Inflammatory macrophage treated with lipopolysaccharide for 4 hours (primary cell): ENCODE data around the gene ATPAF1.

Experiments
- DNase-seq: peaks from one replicate; pipeline ENCODE4 v3.0.0-alpha.2; 2020

ATPAF1 gene

GRCh38 chr1:46646844-46647243, 21.3 kb downstream of the ATPAF1 start:
- DNase-seq, result no peak

GRCh38 chr1:46646331-46646730, 21.8 kb downstream of the ATPAF1 start:
- DNase-seq, result no peak

DNA sequence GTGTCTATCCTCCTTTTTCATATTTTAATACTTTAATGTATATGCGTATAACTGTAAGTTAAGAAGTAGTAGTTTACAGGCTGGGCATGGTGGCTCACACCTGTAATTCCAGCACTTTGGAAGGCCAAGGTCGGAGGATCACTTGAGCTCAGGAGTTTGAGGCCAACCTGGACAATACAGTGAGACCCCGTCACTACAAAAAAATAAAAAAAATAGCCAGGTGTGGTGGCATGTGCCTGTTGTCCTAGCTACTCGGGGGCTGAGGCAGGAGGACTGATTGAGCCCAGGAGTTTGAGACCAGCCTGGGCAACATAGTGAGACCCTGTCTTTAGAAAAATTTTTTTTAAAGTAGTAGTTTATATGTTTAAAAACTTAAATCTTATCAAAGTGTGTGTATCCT, 22.3 kb downstream of the ATPAF1 start:
- DNase-seq, result no peak

- no peak for DNase-seq
These were observed 24.8 kb downstream of the ATPAF1 start for GRCh38 chr1:46643368-46643775.

DNA sequence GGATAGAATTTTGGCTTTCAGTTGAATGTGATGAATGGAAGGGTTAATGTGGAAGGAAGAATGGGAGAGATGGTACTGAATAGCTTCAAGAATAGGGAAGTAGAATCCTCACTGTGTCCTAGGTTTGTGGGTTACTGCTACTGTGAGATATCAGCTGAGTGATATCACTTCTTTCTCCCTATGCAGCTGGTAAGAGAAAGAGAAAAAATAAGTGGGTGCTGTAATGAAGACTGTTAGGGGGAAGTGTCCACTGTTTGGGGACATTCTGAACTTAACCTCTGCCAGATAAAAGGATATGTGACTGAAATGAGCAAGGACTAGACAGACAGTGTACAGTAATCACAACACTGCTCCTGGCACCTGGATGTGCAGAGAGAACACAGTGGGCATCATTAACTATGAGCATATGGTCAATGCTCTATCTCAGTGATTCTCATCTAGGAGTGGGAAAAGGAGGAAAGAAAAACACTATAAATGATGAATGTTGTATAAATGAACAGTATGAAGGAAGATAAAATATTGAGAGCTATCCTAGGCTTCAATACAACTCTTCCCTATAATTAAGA, 26.0 kb downstream of the ATPAF1 start:
- peak; percentile 8 for DNase-seq

DNA sequence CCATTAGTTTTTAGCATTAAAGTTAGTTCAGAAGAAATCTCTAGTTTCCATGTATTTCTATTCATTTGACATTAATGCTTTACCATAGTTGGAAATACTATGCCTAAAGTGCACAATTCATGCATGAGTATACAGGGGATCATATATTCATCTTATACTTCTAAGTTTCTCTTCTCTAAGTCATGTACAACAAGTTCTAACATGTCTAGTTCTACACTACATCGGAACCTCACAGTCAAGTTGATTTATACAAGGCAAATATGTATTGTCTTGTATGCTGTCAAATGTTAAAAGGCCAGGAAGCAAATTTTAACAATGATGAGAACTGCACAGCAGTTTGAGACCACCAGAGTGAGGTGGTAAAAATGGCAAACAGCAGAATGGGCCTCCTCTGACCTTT, 28.6 kb downstream of the ATPAF1 start:
- DNase-seq, result no peak

DNA sequence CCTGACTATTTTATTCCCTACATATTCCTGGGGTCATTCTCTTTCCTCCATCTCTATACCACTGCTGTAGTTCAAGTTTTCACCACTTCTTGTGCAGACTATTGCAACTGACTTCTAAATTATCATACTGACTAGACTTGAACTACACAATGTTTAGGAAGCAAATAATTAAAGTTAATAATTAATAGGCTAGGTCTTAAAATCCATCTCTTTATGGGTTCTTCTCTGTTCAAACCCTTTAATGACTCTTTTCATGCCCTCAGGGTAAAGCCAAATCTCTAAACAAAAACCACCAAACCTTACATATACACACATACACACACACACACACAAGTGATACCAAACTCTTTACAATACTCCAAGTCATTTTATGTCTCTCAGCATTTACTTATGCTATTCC, 29.2 kb downstream of the ATPAF1 start:
- no peak for DNase-seq

- DNase-seq, result no peak
These were observed 30.6 kb downstream of the ATPAF1 start for GRCh38 chr1:46637444-46638083.

DNA sequence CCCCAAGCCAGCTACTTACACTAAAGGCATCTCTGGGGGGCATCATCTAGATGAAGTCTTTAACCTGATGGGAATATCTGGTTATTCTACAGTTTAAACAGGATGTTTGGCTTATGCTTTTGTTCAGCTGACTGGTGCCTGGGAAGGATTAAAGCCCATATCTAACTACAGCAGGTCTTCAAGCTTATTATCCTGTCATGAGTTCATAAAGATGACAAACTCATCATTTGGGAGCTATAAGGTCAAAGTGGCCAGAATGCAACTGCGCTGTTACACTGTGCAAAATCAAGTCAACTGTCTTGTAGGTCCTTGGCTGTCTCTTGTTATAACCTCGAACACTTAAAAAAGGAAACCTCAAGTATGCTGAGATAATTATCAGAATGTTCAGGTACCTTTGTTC, 33.0 kb downstream of the ATPAF1 start:
- no peak for DNase-seq

DNA sequence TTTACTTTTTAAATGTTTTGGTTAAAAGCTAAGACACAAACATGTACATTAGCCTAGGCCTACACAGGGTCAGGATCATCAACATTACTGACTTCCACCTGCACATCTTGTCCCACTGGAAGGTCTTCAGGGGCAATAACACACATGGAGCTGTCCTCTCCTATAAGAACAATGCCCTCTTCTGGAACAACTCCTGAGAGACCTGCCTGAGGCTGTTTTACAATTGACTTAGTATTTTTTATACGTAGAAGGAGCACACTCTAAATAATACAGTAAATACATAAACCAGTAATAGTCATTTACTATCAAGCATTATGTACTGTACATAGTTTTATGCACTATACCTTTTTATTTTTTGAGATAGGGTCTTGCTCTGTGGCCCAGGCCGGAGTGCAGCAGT, 37.4 kb downstream of the ATPAF1 start:
- no peak for DNase-seq

DNA sequence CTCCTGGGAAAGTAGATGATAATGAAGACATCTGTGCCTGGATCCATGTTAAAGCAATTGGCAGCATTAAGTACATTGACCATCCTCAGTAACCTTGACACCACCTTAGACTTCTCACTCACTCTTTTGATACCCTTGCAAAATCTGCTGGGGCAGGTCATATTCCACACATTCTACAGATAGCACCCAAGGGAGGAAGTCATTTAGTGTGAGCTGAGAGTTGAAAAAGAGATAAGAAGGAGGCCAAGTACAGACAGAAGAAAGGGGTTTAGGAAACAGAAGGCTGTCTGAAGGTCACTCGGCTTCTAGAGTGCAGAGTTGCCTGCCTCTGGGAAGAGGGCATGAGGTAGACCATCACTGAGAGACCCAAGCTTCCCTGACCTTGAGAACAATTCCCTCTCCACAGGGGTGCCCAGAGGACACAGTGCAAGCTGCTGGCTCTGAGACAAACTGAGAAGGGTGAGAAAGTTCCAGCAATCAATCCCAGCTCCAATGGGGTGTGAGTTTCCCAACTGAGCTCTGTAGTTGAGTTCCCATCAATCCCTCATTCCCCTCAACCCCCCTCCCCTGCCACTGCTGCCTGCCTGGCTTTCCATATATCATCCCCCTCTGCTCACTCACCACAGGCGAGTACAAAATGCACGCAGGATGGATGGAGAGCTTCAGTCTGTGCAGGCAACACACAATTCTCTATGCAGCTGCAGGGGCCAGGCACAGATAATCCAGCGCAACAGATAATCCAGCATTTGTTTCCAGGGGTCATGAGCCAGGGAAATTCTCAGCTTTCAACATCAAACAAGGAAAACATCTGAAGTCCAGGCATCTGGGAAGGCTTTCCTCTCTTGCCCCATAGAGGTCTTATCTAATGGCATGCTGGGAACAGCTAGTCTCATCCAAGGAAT, 44.2 kb downstream of the ATPAF1 start:
- no peak for DNase-seq

DNA sequence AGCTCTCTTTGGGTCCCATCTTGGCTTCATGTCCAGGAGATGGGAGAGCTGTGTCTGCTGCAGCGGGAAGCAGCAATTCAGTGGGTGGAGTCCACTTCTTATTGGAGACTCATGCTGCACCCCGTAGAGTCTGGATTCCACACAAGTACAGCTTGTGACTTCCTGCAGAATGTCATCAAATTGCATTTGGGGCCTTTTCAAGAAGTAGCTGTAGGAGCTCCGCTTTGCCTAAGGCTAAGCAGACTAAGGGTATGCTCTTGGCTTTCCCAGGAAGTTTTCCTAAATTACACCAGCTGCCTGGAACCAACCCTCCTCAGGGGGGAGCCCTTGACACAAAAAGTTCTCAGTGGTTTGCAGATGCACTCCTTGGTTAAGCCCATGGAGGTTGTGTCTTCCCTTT, 45.8 kb downstream of the ATPAF1 start:
- peak; percentile 45 for DNase-seq

GRCh38 chr1:46621930-46622329, 46.2 kb downstream of the ATPAF1 start:
- no peak for DNase-seq

DNA sequence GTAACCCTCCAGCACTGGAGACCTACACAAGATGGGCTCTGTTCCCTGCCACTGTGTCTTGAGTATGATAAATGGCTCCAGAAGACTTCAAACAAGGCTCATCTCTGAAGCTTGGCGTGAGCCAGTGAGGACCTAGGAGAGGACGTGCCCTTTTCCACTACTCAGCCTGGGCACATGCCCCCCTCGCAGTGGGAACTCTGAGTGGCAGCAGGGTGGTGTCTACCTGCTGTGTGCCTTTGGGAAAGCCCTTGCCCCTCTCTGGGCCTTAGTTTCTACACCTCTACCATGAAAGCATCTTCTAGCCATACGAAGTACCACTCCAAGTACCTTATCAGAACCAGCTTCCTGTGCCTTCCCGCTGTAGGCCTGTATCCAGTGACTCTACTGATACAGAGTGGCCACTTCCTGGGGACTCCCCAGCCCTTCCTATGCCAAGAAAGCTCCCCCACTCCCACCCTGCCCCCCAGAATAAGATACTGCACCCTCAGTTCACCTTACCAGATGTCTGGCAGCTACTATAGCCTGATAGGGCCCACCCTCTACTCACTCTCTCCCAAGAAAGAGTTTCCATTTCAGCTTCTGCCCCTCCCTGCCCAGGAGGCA, 48.4 kb downstream of the ATPAF1 start:
- DNase-seq, result no peak

DNA sequence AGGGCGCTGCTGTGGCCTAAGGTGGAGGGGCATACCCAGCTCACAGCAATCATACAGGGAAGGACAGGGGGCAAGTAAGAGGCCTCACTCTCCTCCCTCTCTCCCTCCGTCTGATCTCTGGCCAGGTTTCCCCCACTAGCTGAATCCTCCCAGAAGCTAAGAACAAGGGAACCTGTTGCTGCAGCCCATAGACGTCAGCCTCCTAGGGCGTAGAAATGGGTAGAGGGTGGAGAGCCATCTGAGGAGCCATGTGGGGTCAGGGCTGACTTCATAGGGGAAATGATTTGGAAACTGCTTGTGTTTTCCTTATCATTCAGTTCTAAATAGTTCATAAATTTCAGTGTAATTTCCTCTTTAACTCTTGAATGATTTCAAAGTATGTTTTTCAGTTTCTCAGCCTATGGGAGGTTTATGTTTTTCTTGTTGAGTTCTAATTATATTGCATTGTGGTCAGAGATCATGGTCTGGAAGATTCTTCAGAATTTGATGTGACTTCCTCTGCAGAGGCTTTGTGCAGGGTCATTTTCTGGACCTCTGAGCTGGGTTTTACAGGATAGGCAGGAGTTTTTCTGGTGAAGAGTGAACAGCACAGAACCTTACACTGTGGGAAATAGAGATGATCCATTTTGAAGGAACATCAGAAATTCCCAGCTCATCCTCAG, 49.3 kb downstream of the ATPAF1 start:
- DNase-seq, result peak; percentile 61

- no peak for DNase-seq
These were observed 50.3 kb downstream of the ATPAF1 start for GRCh38 chr1:46617833-46618232.

DNA sequence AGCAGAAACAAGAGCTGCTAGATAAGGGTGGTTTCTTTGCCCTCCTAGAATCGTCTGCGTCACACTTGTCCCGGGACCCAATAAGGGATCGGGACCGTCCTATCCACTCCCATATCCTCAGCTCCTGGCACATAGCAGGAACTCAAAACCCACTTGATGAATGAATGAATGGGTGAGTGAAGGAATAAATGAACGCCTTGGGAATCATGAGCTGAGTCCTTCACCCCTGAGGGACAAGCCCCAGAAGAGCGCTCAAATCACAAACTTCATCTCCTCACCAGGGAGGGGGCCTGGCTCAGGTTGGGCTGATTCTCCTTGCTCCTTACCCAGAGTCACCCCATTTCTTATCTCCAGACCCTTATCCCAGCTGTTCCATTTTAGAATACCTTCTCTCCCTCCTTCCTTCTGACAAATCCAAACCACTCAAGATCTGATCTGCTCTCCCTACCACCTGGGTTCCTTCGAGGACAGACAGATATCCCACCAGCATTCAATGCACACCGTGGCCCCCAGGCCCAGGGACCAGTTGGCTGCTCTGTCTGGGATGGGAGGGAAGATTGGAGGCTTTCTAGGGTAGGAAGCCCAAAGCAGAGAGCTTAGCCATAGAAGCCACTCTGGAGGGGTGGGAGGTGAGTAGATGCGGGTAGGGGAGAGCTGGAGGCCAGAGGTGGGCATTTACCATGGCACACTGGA, 50.9 kb downstream of the ATPAF1 start:
- DNase-seq, result no peak

- DNase-seq, result peak; percentile 81
These were observed 51.7 kb downstream of the ATPAF1 start, which contains the start of gene MOB3C for GRCh38 chr1:46616277-46617107. MOB3C (minus strand) TSS chr1:46616811; CDS start chr1:46613321, 3,490 bp downstream.

- no peak for DNase-seq
These were observed 52.4 kb downstream of the ATPAF1 start for GRCh38 chr1:46615735-46616134.

DNA sequence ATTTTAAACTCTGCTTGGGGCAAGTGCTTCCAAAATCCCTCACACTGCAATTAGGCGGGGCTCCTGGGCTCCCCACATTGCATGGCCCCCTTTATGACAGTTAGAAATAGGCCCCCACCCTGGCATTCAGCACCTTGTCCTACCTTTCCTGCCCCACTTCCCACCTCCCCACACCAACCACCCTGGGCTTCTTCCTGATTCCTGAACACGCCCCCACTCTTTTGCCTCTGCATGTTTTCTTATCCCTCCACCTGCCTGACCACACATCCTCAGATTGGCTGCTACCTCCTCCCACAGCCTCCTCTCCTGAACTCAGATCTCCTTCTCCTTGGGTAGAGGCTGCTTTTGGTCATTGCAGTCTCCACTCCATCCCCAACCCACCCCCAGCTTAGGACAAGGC, 53.1 kb downstream of the ATPAF1 start:
- DNase-seq, result no peak

- DNase-seq, result no peak
These were observed 53.6 kb downstream of the ATPAF1 start for GRCh38 chr1:46614604-46614984.
